NAMALWA (cell line): Measurements from ENCODE around the gene UGT2B17.
"Not testable (repeated sequence)": the region's sequence is repeated elsewhere in the genome, so short reads cannot be mapped to it uniquely, and the experiment has no call there.

ENCODE experiments used
- DNase-seq: peaks from one replicate; pipeline ENCODE4 v3.0.0-alpha.2; 2015; ENCODE audit warnings: low spot score

The UGT2B17 gene

DNA sequence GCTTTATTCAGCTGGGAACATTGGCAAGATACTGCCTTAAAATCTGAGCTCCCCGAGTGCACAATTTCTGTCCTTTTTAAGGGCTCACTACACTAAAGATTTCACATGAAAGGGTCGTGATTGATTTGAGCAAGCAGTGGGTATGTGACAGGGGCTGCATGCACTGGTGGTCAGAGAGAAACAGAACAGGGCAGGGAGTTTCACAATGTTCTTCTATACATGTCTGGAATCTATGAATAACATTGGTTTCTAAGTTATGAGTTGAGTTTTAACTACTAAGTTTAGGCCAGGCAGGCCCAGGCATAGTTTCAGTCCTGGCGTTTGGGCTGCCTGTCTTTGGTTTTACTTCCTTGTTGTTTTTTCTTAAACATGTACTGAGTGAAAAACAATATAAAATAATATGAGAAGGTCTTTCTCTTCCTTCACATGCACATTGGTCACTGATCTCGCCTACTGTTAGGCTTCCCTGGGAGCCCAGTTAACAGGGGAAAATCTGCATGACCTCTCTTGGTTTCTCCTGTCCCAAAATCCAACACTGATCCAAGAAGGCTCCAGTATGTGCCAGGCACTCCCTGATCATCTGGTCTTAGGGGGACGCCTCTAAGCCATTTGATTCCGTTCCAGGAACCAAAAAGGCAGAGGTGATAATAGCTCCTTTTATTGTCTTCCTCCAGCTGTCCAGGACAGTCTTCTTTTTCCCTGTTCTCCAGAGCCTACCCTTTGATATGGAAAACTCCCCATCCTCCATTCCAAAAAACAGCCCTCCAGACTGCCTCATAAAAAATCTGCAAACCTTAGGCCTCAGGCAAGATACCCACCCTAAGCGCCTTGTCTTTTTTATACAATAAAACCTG lies at the start of gene UGT2B17:
Gene UGT2B17 (minus strand): TSS at position 51 of the 854 bp plus-strand sequence. CDS start 7,838 bp downstream, outside the sequence.
- DNase-seq: no peak

- not testable (repeated sequence) for DNase-seq
Observed at GRCh38 chr4:68622731-68623130, 46.6 kb upstream of the UGT2B17 start.

DNA sequence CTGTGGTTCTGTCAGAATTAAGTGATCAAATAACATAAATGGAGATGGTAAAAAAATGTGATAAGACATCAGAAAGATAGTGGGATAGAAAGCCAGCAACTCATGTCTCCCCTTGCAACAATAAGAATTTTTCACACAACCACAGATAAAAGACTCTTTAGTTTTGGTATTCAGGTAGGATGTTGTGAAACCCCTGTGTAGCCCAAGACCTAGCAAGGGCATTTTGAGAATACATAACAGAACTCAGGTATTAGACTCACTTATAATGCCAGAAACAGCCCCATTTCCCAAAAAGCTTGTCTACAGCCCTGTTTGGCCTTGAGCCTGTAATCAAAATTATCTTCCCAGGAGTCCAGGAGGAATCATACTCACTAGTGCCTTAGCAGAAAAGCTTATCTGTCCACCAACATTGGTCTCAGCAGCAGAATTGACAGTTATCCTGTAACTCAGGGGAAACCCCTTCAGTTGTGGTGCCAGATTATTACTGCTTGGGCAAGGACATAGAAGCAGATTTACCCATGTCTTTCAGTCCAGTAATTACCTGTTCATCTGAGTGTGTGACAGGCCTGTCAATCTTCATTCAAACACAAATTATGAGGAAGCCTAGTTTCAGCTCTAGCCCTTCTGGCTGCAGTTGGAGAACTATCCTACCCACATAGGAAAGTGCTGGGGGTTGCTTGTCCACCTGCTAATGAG lies 41.0 kb upstream of the UGT2B17 start:
- no peak for DNase-seq

- DNase-seq: no peak
Observed at GRCh38 chr4:68615699-68616422, 39.7 kb upstream of the UGT2B17 start.

DNA sequence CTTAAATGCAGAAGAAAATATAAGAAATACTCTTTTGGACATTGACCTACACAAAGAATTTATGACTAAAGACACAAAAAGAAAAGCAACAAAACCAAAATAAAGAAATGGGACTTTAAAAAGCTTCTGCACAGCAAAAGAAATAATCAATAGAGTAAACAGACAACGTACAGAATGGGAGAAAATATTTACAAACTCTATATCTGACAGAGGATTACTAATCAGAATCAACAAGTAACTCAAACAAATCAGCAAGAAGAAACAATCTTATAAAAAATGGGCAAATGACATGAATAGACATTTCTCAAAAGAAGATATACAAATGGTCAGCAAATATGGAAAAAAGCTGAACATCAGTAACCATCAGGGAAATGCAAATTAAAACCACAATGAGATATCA lies 37.6 kb upstream of the UGT2B17 start:
- no peak for DNase-seq

DNA sequence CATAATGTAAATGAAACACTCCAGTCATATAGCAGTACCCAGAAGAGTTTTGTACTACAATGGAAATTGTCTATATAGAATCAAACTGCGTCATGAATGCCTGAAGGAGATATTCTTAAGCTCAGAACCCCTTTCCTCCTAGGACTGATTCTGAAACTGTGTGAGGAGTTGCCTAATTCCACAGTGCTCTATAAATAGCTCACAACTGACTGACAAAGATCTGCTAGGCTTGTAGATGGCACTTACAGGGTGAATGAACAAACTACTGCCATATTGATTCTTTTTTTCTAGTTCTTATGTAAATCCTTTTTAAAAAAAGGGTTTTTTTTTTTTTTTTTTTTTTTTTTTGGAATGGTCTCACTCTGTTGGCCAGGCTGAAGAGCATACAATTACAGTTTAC lies 30.1 kb upstream of the UGT2B17 start:
- DNase-seq: no peak

DNA sequence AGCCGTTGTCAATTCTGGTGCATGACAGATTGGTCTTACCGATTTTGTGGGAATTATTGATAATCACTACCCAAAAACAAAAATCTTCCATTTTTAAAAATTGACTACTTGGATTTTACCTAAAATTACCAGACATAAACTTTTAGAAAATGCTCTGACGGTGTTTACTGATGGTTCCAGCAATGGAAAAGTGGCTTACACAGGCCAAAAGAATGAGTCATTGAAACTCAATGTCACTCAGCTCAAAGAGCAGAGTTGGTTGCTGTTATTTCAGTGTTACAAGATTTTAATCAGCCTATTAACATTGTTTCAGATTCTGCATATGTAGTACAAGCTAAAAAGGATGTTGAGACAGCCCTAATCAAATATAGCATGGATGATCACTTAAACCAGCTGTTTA lies 23.0 kb upstream of the UGT2B17 start:
- DNase-seq: no peak

GRCh38 chr4:68597482-68597881 lies 21.4 kb upstream of the UGT2B17 start:
- no peak for DNase-seq

- DNase-seq: no peak
Observed at GRCh38 chr4:68594678-68595077, 18.6 kb upstream of the UGT2B17 start.

DNA sequence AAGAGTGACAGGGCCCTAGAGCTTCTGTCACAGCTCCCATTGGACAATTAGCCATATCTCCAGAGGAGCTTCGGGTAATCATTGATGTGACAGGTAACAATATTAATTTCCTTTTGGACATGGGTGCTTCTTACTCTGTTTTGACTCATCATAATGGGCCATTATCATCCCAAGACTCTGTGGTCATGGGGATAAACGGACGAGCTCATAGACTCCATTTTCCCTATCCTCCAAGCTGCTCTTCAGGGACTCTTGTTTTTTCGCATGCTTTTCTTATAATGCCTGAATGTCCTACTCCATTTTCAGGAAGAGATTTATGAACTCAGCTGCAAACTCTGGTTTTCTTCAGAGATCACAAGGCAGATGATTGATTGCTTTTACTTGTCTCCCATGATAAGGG lies 17.0 kb upstream of the UGT2B17 start:
- no peak for DNase-seq

GRCh38 chr4:68592673-68593072 lies 16.6 kb upstream of the UGT2B17 start:
- no peak for DNase-seq

GRCh38 chr4:68591204-68591603 lies 15.1 kb upstream of the UGT2B17 start:
- DNase-seq: no peak

DNA sequence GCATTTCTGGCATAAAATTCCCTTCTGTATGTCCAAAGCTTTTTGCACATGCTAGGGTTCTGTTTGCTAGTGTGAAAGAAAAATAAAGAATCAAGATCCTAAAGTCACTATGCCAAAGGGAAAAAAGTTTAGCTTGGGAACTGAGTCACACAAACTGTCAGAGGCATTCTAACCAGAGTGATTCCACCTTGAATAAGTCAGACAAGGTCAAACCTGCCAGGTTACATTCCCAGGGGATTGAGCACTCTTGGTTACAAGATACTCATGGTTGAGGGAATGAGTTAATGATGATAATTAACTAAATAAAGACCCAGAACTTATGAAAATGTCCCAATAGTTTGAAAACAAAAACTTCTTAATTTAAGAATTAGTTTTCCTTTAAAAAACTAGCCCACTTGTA lies 13.7 kb upstream of the UGT2B17 start:
- no peak for DNase-seq

- no peak for DNase-seq
Observed at GRCh38 chr4:68582339-68582717, 6.2 kb upstream of the UGT2B17 start.

DNA sequence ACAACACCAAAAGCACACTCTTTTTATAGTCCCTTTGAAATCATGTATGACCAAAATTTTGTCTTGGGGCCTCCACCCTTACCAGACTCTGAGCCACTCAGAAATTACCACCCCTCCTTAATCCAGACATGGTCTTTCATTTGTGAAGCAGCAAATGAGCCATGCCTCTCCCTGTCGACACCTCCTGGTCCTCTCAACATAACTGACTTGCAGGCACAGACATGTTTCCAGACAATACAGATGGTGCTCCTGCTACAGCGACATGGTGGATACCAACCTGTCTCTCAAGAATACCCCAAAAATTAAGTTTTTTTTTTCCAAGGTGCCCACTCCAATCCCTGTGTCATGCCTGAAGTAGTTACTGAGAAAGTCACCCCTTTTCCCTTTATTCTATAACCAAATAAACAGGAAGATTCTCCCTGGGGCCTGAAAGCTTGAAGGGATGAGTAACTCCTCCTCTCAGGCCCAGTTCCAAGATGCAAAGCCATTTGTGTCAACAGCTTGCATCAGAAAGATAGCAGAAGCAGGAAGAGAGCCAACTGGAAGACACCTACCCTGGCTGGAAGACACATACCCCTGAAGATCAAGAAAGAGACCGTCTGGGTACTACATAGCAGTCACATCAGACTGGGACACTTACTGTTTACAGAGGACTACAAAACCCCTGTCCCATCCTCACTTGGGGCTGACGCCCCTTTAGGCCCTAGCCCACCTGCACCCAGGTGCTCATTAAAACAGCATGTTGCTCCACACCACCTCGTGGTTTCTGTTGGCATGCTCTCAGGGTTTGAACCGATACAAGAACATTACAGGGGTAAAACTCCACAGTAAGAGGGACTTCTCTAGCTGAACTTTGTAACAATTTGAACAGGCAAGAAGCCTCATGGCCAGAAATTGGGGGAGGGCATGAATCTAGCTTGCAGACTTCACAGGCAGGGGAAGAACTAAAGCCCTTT lies 5.5 kb upstream of the UGT2B17 start:
- DNase-seq: no peak

DNA sequence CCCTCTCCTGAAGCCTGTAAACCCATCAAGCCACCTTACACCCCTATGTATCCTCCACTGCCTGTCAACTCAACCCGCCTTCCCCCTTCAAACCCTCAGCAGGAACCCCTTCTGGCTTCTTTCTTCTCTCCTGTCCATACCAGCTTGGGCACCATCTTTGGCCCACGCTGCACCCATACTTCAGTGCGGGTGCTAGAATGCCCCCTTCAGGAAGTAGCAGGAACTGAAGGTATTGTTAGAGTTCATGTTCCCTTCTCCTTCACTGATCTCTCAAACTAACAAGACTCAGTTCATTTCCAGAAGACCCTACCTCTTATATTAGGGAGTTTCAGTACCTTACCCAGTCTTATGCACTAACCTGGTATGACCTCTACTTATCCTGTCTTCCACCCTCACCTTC lies 1.5 kb upstream of the UGT2B17 start:
- DNase-seq: peak; percentile 1

DNA sequence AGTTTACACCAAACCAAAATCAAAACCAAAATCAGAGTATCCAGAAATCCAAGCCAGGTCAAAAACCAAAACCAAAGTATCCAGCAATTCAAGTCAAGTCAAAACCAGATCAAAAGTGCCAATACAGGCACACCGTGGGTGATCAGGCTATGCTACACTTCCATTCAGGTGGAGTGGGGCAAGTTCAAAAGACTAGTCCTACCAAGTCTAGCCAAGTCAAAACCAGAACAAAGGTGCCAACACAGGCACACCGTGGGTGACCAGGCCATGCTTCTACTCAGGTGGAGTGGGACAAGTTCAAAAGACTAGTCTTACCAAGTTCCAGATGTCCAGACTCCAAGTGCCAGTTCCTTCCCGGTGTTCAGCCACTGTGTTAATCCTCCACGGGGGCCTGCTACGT lies 486 bp downstream of the UGT2B17 start:
- not testable (repeated sequence) for DNase-seq

DNA sequence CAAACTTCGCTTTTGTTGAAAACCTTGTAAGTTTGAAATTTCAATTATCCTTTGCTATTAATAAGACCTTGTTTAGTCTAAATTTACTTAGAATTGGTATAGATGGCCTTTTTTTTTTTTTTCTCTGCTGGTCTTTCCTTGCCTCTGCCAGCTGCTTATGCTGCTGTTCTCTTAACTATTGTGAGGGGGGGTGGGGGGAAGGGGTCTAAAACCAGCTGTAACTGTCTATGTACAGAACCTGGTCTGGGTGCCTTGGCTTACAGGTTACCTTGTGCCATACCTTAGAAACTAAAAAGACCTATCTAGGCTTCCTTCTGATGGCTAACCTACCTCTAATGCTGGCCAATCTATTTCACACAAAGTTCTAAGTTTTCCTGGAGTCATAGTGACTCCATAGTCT lies 1.0 kb downstream of the UGT2B17 start:
- no peak for DNase-seq

GRCh38 chr4:68572653-68573170 lies 3.4 kb downstream of the UGT2B17 start:
- no peak for DNase-seq

DNA sequence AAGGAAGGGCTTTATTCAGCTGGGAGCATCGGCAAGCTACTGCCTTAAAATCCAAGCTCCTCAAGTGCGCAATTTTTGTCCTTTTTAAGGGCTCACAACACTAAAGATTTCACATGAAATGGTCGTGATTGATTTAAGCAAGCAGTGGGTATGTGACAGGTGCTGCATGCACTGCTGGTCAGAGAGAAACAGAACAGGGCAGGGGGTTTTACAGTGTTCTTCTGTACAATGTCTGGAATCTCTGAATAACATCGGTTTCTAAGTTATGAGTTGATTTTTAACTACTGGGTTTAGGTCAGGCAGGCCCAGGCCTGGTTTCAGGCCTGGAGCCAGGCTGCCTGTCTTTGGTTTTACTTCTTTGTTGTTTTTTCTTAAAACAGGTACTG lies 6.0 kb downstream of the UGT2B17 start:
- no peak for DNase-seq

- DNase-seq: no peak
Observed at GRCh38 chr4:68569466-68570121, 6.5 kb downstream of the UGT2B17 start.
